HepG2 (cell line): ENCODE results near the gene WNK2. TPM values are rescaled to one million over a fixed set of nuclear protein-coding genes. Genes with fewer than 3 reads are reported as not detected.

Experiments used
- ATAC-seq: fragments of 200-7000 bp; cut with Tn5 transposase; 3 replicates; pipeline ENCODE4 v1.9.1; 2020; ENCODE audit warnings: mild to moderate bottlenecking, moderate library complexity
- BruUV-seq: library from RNA; stranded (reverse); fragments of 400-500 nt; replicated peaks from 2 replicates; lab custom pipeline; 2021; lab: Mats Ljungman, UMichigan
- CTCF ChIA-PET: fragments of 300-600 bp; formaldehyde crosslinking; extraction: SDS; loops from one replicate; lab custom pipeline; 2021; ENCODE audit warnings: low total read pairs, inconsistent platforms, low intra/inter-chr PET ratio; lab: Yijun Ruan, JAX
- POLR2A ChIA-PET: fragments of 350-600 bp; sonication (Branson Sonifier 250); formaldehyde crosslinking; loops from one replicate; lab custom pipeline; 2020; ENCODE audit warnings: antibody characterized with exemption, inconsistent platforms; lab: Yijun Ruan, JAX
- DNase-seq: peaks from one replicate; pipeline ENCODE4 v3.0.0-alpha.2; 2015; ENCODE audit warnings: low spot score
- FAIRE-seq: peaks from 3 replicates; lab custom pipeline; 2011; peaks lifted over from hg19 to GRCh38; lab: Jason Lieb, UNC
- H2AFZ ChIP-seq: one replicate; pipeline ENCODE4 v1.6.1; 2011; ENCODE audit warnings: low read length, inconsistent platforms
- H3K27ac ChIP-seq: fragments of 300-600 bp; 3 replicates; pipeline ENCODE4 v1.8.0; 2011; ENCODE audit warnings: mixed run types, mild to moderate bottlenecking, mixed read lengths, low read length, inconsistent platforms; ENCODE audit not compliant: insufficient read depth; ENCODE audit errors: extremely low read length
- H3K27me3 ChIP-seq, 2 experiments: fragments of 200-600 bp in 1 of 2; 2 replicates in 1 of 2; 3 replicates in 1 of 2; pipeline versions ENCODE4 v1.6.0 to v1.8.0; 2011; ENCODE audit warnings: low read length in 2 of 2, mild to moderate bottlenecking in 2 of 2, moderate library complexity in 2 of 2, inconsistent platforms in 1 of 2; ENCODE audit not compliant: insufficient read depth in 2 of 2, control insufficient read depth in 1 of 2
- H3K36me3 ChIP-seq, 2 experiments: fragments of 200-600 bp in 1 of 2; replicated peaks in 1 of 2; 2 replicates in 1 of 2; 3 replicates in 1 of 2; pipeline versions ENCODE4 v1.5.1 to v1.8.0; 2011; ENCODE audit warnings: low read length in 2 of 2, inconsistent platforms in 1 of 2; ENCODE audit not compliant: insufficient read depth in 2 of 2, control insufficient read depth in 1 of 2
- H3K4me1 ChIP-seq: 2 replicates; pipeline ENCODE4 v1.5.1; 2012; ENCODE audit warnings: low read length, inconsistent platforms; ENCODE audit not compliant: insufficient read depth
- H3K4me2 ChIP-seq: 2 replicates; pipeline ENCODE4 v1.6.0; 2011; ENCODE audit warnings: low read depth, low read length, inconsistent platforms
- H3K4me3 ChIP-seq, 3 experiments: fragments of 200-600 bp in 1 of 3; sonication (generic), shearing (Covaris generic) in 1 of 3; replicated peaks in 1 of 3; 2 replicates each; pipeline ENCODE4 v1.5.1; 2011 to 2016; ENCODE audit warnings: low read length in 3 of 3, inconsistent platforms in 2 of 3, low read depth in 2 of 3, mild to moderate bottlenecking in 2 of 3, control low read depth in 1 of 3, mixed read lengths in 1 of 3; ENCODE audit not compliant: insufficient read depth in 1 of 3
- H3K79me2 ChIP-seq: one replicate; pipeline ENCODE4 v1.6.1; 2011; ENCODE audit warnings: low read length, inconsistent platforms; ENCODE audit not compliant: insufficient read depth
- H3K9ac ChIP-seq: 2 replicates; pipeline ENCODE4 v1.6.0; 2011; ENCODE audit warnings: mild to moderate bottlenecking, low read depth, low read length, inconsistent platforms; ENCODE audit not compliant: insufficient read depth
- H3K9me3 ChIP-seq: 2 replicates; pipeline ENCODE4 v1.5.1; 2012; ENCODE audit warnings: mild to moderate bottlenecking, low read length
- H4K20me1 ChIP-seq: 2 replicates; pipeline ENCODE4 v1.6.0; 2011; ENCODE audit warnings: inconsistent platforms, mild to moderate bottlenecking, low read length, moderate library complexity; ENCODE audit not compliant: insufficient read depth
- AGO1 ChIP-seq: fragments of 200-400 bp; formaldehyde crosslinking; IDR thresholded peaks from 2 replicates; pipeline ENCODE4 v1.6.1; 2017; ENCODE audit warnings: mild to moderate bottlenecking, low read depth, low read length, moderate library complexity; ENCODE audit not compliant: poor library complexity, severe bottlenecking
- CBX1 ChIP-seq: IDR thresholded peaks from one replicate; pipeline ENCODE4 v1.6.1; 2016; ENCODE audit warnings: antibody characterized with exemption, low read depth
- CHD4 ChIP-seq: fragments of 200-600 bp; sonication (generic); IDR thresholded peaks from 2 replicates; pipeline ENCODE4 v1.7.0; 2017; ENCODE audit warnings: mild to moderate bottlenecking, low read length, borderline replicate concordance
- DDIT3 ChIP-seq: sonication (generic); formaldehyde crosslinking; IDR thresholded peaks from 2 replicates; pipeline ENCODE4 v1.4.0; 2020; ENCODE audit warnings: mild to moderate bottlenecking, missing genetic modification reagents
- ETV6 ChIP-seq: sonication (generic); formaldehyde crosslinking; conservative IDR thresholded peaks from 2 replicates; pipeline ENCODE4 v1.4.0; 2020; ENCODE audit warnings: missing genetic modification reagents
- IKZF4 ChIP-seq: sonication (generic); formaldehyde crosslinking; IDR thresholded peaks from 2 replicates; pipeline ENCODE4 v1.5.1; 2020; ENCODE audit warnings: borderline replicate concordance, mild to moderate bottlenecking, low read depth, missing genetic modification reagents; ENCODE audit errors: not compliant biosample characterization
- JUNB ChIP-seq: sonication (generic); formaldehyde crosslinking; IDR thresholded peaks from 2 replicates; pipeline ENCODE4 v1.8.0; 2022; ENCODE audit warnings: missing genetic modification reagents, mild to moderate bottlenecking, borderline replicate concordance
- PAX8 ChIP-seq: sonication (generic); formaldehyde crosslinking; IDR thresholded peaks from 2 replicates; pipeline ENCODE4 v1.8.0; 2022; ENCODE audit warnings: mild to moderate bottlenecking, missing genetic modification reagents, borderline replicate concordance
- THAP8 ChIP-seq: sonication (generic); formaldehyde crosslinking; IDR thresholded peaks from 2 replicates; pipeline ENCODE4 v1.5.1; 2020; ENCODE audit warnings: missing genetic modification reagents, mild to moderate bottlenecking, borderline replicate concordance
- WIZ ChIP-seq: sonication (generic); formaldehyde crosslinking; IDR thresholded peaks from 2 replicates; pipeline ENCODE4 v1.5.1; 2020; ENCODE audit warnings: mild to moderate bottlenecking, missing genetic modification reagents
- ZNF451 ChIP-seq: sonication (generic); formaldehyde crosslinking; IDR thresholded peaks from 2 replicates; pipeline ENCODE4 v1.5.0; 2020; ENCODE audit warnings: mild to moderate bottlenecking, missing genetic modification reagents
- ZNF574 ChIP-seq: sonication (generic); formaldehyde crosslinking; IDR thresholded peaks from 2 replicates; pipeline ENCODE4 v1.4.0; 2020; ENCODE audit warnings: missing genetic modification reagents
- ZNF713 ChIP-seq: sonication (generic); formaldehyde crosslinking; IDR thresholded peaks from 2 replicates; pipeline ENCODE4 v1.4.0; 2020; ENCODE audit warnings: mild to moderate bottlenecking, missing genetic modification reagents
- ZNF747 ChIP-seq: sonication (generic); formaldehyde crosslinking; IDR thresholded peaks from 2 replicates; pipeline ENCODE4 v1.8.1; 2023; ENCODE audit warnings: missing genetic modification reagents, mild to moderate bottlenecking, borderline replicate concordance
- WGBS: methylation state at CpG from one replicate; pipeline ENCODE4 v1.1.6; 2017; ENCODE audit warnings: low lambda C conversion rate; 5-methylcytosine and 5-hydroxymethylcytosine counted together
- in situ Hi-C: cut with HindIII; loops from 2 replicates; pipeline ENCODE4 v1.10.0; 2017; ENCODE audit warnings: low pct_unique_long_range_greater_than_20kb; ENCODE audit not compliant: extremely low pct_ligation_motif_present
- intact Hi-C: fragments of 100-400 bp; cut with micrococcal nuclease; formaldehyde crosslinking; loops from one replicate; pipeline ENCODE4 v1.10.0; 2022; ENCODE audit not compliant: unreplicated experiment
- polyA plus RNA-seq, 8 experiments: library from polyadenylated mRNA; depleted of rRNA in 3 of 8; stranded (reverse) in 7 of 8; unstranded in 1 of 8; fragments of >200 nt; fragmentation: Illumina TruSeq in 4 of 8; extraction: Trizol in 4 of 8; gene quantifications; 2 replicates each; pipeline versions ENCODE4 v1.2.1 to v1.2.3, GENCODE V29; 2011 to 2016; ENCODE audit warnings: low read depth in 4 of 8, missing spikeins in 1 of 8, mixed read lengths in 1 of 8; ENCODE audit not compliant: insufficient read depth in 1 of 8
- total RNA-seq, 5 experiments: library from RNA; depleted of rRNA; stranded (reverse); fragments of >200 nt; fragmentation: Illumina TruSeq; extraction: Trizol; gene quantifications; 2 replicates each; pipeline ENCODE4 v1.2.3, GENCODE V29; 2016; ENCODE audit warnings: low read depth in 1 of 5
- TF ChIP-seq, protein P1 (sequence below): sonication (generic); formaldehyde crosslinking; IDR thresholded peaks from 2 replicates; pipeline ENCODE4 v1.8.0; 2022; ENCODE audit warnings: mild to moderate bottlenecking, missing genetic modification reagents, borderline replicate concordance

Gene WNK2
- total and polyA plus RNA-seq, 2 of the 13 experiments (the other 11 are each of a cell fraction or from before 2014, with no cell fraction given), result 10.5 to 12.0 TPM

DNA sequence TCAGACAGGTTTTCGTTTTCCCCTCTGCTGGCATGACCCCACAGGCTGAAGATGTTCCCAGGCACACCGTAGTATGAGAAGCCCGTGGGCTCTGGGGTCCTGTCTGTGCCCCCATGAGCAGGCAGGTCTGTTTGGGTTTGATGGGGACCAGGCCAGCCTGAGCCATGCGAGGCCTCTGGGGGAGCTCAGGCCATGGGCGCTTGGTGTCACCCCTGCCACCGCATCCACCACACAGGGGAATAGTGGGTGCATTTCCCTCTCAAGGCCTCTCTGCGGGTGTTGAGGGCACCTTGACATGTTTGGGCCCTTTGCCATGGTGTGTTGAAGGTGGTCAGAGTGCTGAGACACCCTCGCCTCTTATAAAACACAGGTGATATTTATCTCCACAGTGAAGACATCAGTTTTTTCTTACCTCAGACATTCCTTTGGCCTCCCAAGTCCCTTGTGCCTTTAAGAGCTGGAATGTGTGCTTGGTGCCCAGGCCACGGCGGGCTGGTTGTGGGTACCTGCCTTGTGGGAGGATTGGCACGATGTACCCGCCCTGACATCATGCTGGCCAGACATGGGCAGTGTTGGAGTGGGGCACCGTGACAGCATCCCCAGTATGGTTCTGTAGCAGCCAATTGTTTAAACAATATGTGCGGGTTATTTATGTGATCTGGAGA, 68.3 kb downstream of the WNK2 start:
- FAIRE-seq (no peak), ATAC-seq (no peak)

More for the DNA sequence above, 68.3 kb downstream of the WNK2 start:
- no peaks in the 10 kb centered on the region for H3K79me2 ChIP-seq
- ChIA-PET CTCF (no interaction called here), POLR2A (no interaction called here)
- no peaks in the 10 kb centered on the region for H3K9me3 ChIP-seq
- no peak overlapping the region for H3K27ac ChIP-seq
- no TSS peak for BruUV-seq
- intact Hi-C loops, result no loop called here
- no peak overlapping the region for H2AFZ ChIP-seq
- WGBS, result 88% methylated on average over 9 of the region's 14 CpGs
- DNase-seq, result no peak
- H3K9ac ChIP-seq, result no peak overlapping the region
- H3K4me3 ChIP-seq, result no peak overlapping the region
- TF ChIP-seq ZNF713 (no peak), AGO1 (no peak), ETV6 (no peak), CHD4 (no peak), ZNF451 (CRISPR knock-in tag) (no peak), JUNB (no peak), CBX1 (no peak), IKZF4 (CRISPR knock-in tag) (no peak), WIZ (no peak), ZNF574 (CRISPR knock-in tag) (no peak), ZNF747 (CRISPR knock-in tag) (no peak), THAP8 (CRISPR knock-in tag) (no peak), PAX8 (CRISPR knock-in tag) (no peak), DDIT3 (CRISPR knock-in tag) (no peak)
- TF ChIP-seq, protein P1, sequence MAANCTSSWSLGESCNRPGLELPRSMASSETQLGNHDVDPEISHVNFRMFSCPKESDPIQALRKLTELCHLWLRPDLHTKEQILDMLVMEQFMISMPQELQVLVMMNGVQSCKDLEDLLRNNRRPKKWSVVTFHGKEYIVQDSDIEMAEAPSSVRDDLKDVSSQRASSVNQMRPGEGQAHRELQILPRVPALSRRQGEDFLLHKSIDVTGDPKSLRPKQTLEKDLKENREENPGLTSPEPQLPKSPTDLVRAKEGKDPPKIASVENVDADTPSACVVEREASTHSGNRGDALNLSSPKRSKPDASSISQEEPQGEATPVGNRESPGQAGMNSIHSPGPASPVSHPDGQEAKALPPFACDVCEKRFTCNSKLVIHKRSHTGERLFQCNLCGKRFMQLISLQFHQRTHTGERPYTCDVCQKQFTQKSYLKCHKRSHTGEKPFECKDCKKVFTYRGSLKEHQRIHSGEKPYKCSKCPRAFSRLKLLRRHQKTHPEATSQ (CRISPR knock-in tag), result no peak
- TF ChIP-seq, all 625 proteins: peak for 0
- Histone ChIP-seq H3K4me2 (no peak overlapping the region), H3K36me3 (peaks cover 15 to 61% of the 10 kb centered on the region in 2 experiments), H4K20me1 (no peaks in the 10 kb centered on the region), H3K4me1 (0 out of 2 replicates have a peak, but pooled peaks cover 8% of the 10 kb centered on the region), H3K27me3 (no peaks in the 10 kb centered on the region; a peak in 1 of 5 replicates)
- in situ Hi-C loops, result loop anchor here (10.0 kb wide), 1 partner anchor 53 kb away; no protein-coding TSS in a partner anchor
